Right lobe of liver (tissue), 4 donors: Measurements from ENCODE around the gene NF1.

Experiments
- POLR2A ChIP-seq: fragments of 450-650 bp; IDR thresholded peaks from one replicate; pipeline ENCODE4 v1.6.1; 2017; ENCODE audit warnings: antibody characterized with exemption, mild to moderate bottlenecking
- TF ChIP-seq, protein P1 (sequence below), 4 donors: fragments of 200-600 bp in 3 of 4; fragments of 450-650 bp in 1 of 4; IDR thresholded peaks; one replicate each; pipeline versions ENCODE4 v1.5.1 to v1.8.0; 2016 to 2022; ENCODE audit warnings: antibody characterized with exemption in 4 of 4, mild to moderate bottlenecking in 2 of 4
- donor health status: DM: no; HTN: no; CAD: no.
- donor health status: DM: no; HTN: no; CAD: no.
- donor health status: DM: no; HTN: yes; CAD: no.

DNA sequence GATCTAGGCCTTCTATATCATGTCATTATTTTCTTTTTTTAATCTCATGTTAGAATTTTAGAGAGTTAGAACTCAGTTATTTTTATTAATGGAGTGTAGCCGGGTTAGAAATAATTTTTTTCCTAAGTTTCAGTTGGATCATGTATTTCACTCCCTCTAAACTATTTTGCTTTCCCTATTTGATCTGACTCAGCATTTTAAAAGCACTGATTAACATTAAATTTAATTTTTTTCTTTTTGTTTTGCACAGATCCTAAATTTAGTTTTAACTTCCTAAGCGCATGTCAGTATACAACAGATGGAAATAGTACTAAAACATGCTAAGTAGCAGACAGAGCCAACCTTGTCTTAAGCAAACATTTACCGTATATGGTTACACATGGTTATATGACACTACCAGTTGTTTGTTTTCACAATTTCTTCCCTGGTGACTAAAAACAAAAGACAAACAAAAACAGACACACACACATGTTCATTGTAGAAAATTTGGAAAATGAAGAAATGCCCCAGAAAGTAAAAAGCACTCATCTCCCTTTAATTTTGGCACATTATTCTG is 263.1 kb downstream of the NF1 start:
- TF ChIP-seq, protein P1, sequence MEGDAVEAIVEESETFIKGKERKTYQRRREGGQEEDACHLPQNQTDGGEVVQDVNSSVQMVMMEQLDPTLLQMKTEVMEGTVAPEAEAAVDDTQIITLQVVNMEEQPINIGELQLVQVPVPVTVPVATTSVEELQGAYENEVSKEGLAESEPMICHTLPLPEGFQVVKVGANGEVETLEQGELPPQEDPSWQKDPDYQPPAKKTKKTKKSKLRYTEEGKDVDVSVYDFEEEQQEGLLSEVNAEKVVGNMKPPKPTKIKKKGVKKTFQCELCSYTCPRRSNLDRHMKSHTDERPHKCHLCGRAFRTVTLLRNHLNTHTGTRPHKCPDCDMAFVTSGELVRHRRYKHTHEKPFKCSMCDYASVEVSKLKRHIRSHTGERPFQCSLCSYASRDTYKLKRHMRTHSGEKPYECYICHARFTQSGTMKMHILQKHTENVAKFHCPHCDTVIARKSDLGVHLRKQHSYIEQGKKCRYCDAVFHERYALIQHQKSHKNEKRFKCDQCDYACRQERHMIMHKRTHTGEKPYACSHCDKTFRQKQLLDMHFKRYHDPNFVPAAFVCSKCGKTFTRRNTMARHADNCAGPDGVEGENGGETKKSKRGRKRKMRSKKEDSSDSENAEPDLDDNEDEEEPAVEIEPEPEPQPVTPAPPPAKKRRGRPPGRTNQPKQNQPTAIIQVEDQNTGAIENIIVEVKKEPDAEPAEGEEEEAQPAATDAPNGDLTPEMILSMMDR (IDR thresholded peaks at IDR 0.05), result no peak
- TF ChIP-seq POLR2A, result no peak
